ENCODE data around the gene ROS1.

The ROS1 gene

DNA sequence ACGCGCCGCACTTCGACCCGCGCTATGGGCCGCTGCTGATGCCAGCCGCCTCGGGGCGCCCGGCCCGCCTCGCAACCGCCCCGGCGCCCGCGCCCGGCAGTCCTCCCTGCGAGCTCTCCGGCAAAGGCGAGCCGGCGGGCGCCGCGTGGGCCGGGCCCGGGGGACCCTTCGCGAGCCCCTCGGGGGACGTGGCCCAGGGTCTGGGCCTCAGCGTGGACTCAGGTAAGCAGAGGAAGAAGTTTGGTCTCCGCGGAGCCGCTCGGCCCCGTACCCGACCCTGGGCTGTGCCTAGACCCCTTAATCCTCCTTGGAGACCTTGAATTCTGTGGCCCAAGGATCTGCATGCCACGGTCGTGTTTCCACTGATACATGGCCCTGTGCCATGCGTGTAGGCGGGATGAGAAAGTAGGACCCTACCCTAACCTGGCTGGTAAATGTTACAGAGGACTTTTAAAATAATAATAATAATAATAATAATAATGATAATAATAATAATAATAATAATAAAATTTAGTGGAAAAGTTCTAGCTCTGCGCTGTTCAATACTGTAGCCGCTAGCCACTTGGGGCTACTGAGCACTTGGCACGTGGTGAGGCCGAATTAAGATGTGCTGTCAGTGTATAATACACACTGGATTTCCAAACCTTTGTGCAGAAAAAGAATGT, 154.8 kb downstream of the ROS1 start:
- Histone ChIP-seq H3K9ac (ENCODE audit: low read depth, low read length) (no peak overlapping the region), H3K9me3 (ENCODE audit: control insufficient read depth, insufficient read depth, low read length) (no peaks in the 10 kb centered on the region), H3K27me3 (ENCODE audit: control insufficient read depth, insufficient read depth, low read length) (peaks cover 98% of the 10 kb centered on the region), H3K36me3 (ENCODE audit: control insufficient read depth, insufficient read depth, low read length) (no peaks in the 10 kb centered on the region), H3K4me1 (ENCODE audit: control insufficient read depth, insufficient read depth, low read length) (peaks cover 4% of the 10 kb centered on the region), H3K4me3 (ENCODE audit: low read depth, low read length) (peak overlapping the region; percentile 54)

DNA sequence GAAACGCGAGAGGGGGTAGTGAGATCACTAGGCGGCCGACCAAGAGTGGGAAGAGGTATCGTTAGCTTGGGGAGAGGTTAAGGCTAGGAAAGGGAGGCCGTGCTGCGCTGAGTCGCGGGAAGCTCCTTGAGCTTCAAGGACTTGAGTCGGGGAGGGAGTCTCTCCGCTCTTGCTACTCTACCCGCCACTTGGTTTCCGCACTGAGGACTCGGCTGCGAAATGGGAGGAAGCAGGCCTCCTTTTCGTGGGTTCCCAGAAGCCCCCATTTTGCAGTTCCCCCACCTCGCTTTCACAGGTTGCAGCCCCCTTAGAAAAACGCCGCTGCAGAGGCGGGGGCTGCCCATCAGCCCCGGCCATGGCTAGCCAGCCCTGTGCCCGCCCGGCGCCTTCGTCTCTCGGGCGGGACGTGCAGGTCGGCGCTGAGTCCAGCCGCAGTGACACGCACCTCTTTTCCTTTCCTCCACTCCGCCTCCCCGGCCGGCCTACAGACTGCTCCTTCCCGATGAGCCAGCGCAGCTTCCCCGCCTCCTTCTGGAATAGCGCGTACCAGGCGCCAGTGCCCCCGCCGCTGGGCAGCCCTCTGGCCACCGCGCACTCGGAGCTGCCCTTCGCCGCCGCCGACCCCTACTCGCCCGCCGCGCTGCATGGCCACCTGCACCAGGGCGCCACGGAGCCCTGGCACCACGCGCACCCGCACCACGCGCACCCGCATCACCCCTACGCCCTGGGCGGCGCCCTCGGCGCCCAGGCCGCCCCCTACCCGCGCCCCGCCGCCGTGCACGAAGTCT, 155.5 kb downstream of the ROS1 start:
- H3K4me3 ChIP-seq (ENCODE audit: low read depth, low read length): peak overlapping the region; percentile 54
- H3K27me3 ChIP-seq (ENCODE audit: control insufficient read depth, insufficient read depth, low read length): peaks cover 98% of the 10 kb centered on the region
- H3K9ac ChIP-seq (ENCODE audit: low read depth, low read length): no peak overlapping the region
- H3K4me1 ChIP-seq (ENCODE audit: control insufficient read depth, insufficient read depth, low read length): peaks cover 4% of the 10 kb centered on the region
- no peaks in the 10 kb centered on the region for H3K36me3 ChIP-seq (ENCODE audit: control insufficient read depth, insufficient read depth, low read length)
- H3K9me3 ChIP-seq (ENCODE audit: control insufficient read depth, insufficient read depth, low read length): no peaks in the 10 kb centered on the region

DNA sequence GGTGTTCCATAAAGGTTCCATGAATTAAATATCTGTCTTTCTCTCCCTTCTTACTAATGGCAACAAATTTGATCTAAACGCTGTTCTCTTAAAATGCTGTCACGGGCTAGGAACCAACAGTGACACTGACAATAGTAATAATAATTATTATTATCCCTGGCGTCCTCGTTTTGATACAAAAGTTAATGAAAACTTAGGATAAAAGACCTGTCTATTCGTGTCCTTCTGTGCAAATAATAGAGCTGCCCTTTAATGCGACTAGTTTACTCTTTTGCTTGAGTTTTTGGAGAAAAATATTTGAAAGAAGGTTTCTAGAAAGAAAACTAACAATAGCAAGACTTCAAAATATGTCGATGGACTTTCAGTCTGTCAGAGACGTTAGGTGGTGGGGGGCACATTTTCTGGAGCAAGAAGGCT, 156.1 kb downstream of the ROS1 start:
- peaks cover 4% of the 10 kb centered on the region for H3K4me1 ChIP-seq (ENCODE audit: control insufficient read depth, insufficient read depth, low read length)
- H3K9ac ChIP-seq (ENCODE audit: low read depth, low read length): no peak overlapping the region
- H3K9me3 ChIP-seq (ENCODE audit: control insufficient read depth, insufficient read depth, low read length): no peaks in the 10 kb centered on the region
- H3K36me3 ChIP-seq (ENCODE audit: control insufficient read depth, insufficient read depth, low read length): no peaks in the 10 kb centered on the region
- H3K27me3 ChIP-seq (ENCODE audit: control insufficient read depth, insufficient read depth, low read length): peaks cover 97% of the 10 kb centered on the region
- H3K4me3 ChIP-seq (ENCODE audit: low read depth, low read length): peak overlapping the region; percentile 54

DNA sequence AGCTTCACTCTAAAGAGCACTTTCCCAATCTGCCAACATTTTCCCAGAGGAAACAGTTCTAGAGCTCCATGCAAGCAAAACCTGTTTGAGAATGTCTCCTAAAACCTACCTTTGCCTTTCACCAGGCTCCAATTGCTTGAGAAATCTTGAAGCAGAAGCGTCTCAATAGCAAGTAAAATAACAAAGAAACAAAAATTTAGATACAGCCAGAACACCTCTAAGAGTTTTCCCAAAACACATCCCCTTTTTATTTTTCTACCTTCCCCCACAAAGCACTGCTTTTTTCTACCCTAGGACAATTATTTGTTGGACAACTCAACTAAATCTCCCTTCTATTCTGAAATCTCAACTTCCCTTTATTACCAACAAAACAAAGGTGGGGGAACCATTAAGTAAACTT, 156.8 kb downstream of the ROS1 start:
- H3K27me3 ChIP-seq (ENCODE audit: control insufficient read depth, insufficient read depth, low read length): peaks cover 97% of the 10 kb centered on the region
- H3K9me3 ChIP-seq (ENCODE audit: control insufficient read depth, insufficient read depth, low read length): no peaks in the 10 kb centered on the region

DNA sequence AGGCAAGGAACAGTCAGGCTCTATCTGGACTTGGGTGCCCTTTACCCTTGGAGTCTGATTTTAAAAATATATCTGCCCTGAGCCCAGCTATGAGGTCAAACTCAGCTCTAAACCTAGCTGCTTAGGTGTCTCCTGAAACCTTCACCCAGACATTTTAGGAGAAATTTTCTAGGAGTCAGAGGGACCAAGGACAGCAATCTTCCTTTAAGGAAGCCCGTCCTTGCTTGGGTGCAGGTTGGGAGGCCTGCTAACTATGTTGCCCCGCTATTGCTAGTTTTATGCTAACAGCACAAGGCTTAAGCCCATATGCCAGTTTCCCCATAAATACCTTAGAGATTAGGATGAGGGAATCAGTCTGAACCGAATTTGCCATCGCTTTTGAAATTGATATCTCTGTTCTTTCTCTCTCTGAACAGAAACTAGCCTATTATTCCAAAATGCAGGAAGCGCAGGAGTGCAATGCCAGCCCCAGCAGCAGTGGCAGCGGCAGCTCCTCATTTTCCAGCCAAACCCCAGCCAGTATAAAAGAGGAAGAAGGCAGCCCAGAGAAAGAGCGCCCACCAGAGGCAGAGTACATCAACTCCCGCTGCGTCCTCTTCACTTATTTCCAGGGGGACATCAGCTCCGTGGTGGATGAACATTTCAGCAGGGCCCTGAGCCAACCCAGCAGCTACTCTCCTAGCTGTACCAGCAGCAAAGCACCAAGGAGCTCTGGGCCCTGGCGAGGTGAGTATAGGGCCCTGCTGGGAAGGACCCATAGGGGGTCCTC, 157.8 kb downstream of the ROS1 start:
- Histone ChIP-seq H3K36me3 (ENCODE audit: control insufficient read depth, insufficient read depth, low read length) (no peaks in the 10 kb centered on the region), H3K9ac (ENCODE audit: low read depth, low read length) (no peak overlapping the region)

More for the DNA sequence above, 156.8 kb downstream of the ROS1 start:
- Histone ChIP-seq H3K4me3 (ENCODE audit: low read depth, low read length) (no peak overlapping the region), H3K4me1 (ENCODE audit: control insufficient read depth, insufficient read depth, low read length) (peaks cover 4% of the 10 kb centered on the region), H3K36me3 (ENCODE audit: control insufficient read depth, insufficient read depth, low read length) (no peaks in the 10 kb centered on the region), H3K9ac (ENCODE audit: low read depth, low read length) (no peak overlapping the region)

DNA sequence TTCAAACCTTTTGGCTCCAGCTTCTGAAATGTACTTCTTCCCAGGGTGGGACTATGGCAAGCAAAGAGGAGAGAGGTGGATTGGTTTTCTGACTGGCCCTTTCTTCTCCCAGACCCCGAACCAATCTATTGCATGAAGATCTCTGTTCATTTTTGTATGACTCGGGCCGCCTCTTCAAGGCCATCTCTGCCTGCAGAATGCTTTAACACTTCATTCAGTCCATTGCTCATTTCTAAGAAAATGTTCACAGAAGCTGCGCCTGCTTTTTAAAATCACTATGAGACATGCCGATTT, 158.7 kb downstream of the ROS1 start:
- H3K9me3 ChIP-seq (ENCODE audit: control insufficient read depth, insufficient read depth, low read length): no peaks in the 10 kb centered on the region
- H3K9ac ChIP-seq (ENCODE audit: low read depth, low read length): no peak overlapping the region
- peaks cover 97% of the 10 kb centered on the region for H3K27me3 ChIP-seq (ENCODE audit: control insufficient read depth, insufficient read depth, low read length)
- H3K4me3 ChIP-seq (ENCODE audit: low read depth, low read length): no peak overlapping the region
- peaks cover 4% of the 10 kb centered on the region for H3K4me1 ChIP-seq (ENCODE audit: control insufficient read depth, insufficient read depth, low read length)
- H3K36me3 ChIP-seq (ENCODE audit: control insufficient read depth, insufficient read depth, low read length): no peaks in the 10 kb centered on the region

More for the DNA sequence above, 157.8 kb downstream of the ROS1 start:
- no peaks in the 10 kb centered on the region for H3K9me3 ChIP-seq (ENCODE audit: control insufficient read depth, insufficient read depth, low read length)
- H3K4me1 ChIP-seq (ENCODE audit: control insufficient read depth, insufficient read depth, low read length): peaks cover 4% of the 10 kb centered on the region
- peaks cover 97% of the 10 kb centered on the region for H3K27me3 ChIP-seq (ENCODE audit: control insufficient read depth, insufficient read depth, low read length)
- no peak overlapping the region for H3K4me3 ChIP-seq (ENCODE audit: low read depth, low read length)

DNA sequence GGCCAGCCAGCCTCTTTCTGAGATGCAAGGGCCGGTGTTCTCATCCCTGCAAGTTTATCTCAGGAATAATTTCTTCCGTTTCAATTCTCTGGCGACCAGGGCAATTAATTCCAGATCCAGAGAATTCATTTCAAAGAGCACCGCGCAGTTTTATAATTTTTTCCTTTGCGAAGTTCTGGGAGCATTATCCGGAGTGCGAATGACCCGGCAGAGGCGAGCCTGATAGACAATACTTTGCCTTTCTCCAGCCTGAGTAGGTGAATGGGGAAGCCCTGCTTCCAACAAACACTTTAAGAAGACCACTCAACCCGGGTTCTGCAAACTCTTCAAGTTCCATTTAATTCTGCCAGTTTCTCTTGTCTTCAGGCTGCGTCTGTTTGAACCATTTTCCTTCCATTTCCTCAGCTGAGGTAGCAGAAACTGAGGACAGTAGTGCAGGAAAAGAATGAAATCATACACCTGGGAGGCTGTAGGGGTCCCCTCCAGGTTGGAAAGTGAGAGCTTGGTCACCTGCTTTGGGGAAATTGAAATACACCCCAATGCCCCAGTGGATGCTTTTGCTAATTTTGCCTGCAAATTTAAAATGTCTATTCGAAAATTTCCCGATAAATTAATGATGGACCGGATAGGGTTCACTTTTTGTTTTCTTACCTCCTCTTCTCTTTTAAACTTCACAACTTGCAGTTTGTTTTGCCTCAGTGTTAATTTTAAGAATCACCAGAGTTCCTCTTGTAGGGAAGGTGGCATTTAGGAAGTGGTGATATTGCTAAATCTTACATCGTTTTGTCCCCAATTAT, 159.3 kb downstream of the ROS1 start:
- Histone ChIP-seq H3K36me3 (ENCODE audit: control insufficient read depth, insufficient read depth, low read length) (no peaks in the 10 kb centered on the region), H3K27me3 (ENCODE audit: control insufficient read depth, insufficient read depth, low read length) (peaks cover 97% of the 10 kb centered on the region), H3K9me3 (ENCODE audit: control insufficient read depth, insufficient read depth, low read length) (no peaks in the 10 kb centered on the region), H3K4me1 (ENCODE audit: control insufficient read depth, insufficient read depth, low read length) (peaks cover 4% of the 10 kb centered on the region), H3K9ac (ENCODE audit: low read depth, low read length) (no peak overlapping the region), H3K4me3 (ENCODE audit: low read depth, low read length) (peak overlapping the region; percentile 55)

DNA sequence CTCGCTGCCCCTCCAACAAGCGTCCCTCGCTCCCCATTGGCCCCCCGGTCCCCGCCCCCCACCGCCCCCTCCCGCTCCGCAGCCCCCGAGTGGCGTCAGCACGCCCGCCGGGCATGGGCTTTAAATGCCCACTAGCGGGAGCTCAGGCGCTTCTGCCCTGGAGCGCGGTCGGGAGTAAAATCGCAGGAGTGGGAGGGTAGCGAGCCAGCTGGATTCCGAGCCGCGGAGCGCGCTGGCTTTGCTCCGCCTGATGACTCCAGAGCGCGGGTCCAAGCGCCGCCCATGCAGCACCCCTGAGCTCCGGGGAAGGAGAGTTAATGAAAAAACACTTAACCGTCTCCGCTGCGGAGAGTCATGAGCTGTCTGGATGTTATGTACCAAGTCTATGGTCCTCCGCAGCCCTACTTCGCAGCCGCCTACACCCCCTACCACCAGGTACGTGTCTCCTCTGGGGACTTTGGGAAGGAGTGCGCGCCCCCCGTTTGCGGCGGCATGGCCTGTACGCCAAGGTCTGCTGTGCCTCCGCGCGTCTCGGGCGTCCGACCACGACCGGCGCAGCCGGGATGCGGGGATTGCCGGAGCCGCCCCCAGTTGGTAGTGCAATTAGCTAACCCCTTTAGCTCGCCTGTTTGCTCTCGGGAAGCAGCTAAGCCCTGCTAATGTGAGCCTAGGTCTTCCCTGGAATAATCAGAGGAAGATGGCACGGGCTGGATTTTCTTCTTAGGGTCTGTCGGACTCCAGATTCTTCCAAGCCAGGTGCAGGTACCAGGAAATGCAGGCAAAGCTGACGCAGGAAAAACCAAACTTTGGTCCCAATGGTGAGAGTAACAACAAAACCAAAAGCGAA, 160.1 kb downstream of the ROS1 start, which contains the start of gene VGLL2:
Gene VGLL2, plus strand, starts transcription at position 149 of the 847 bp plus-strand sequence. Its CDS starts 206 bp downstream, at position 355.
- peaks cover 98% of the 10 kb centered on the region for H3K27me3 ChIP-seq (ENCODE audit: control insufficient read depth, insufficient read depth, low read length)
- peak within 1 kb of the TSS; percentile 55 for H3K4me3 ChIP-seq (ENCODE audit: low read depth, low read length)
- H3K9me3 ChIP-seq (ENCODE audit: control insufficient read depth, insufficient read depth, low read length): no peaks in the 10 kb centered on the region
- peaks cover 4% of the 10 kb centered on the region for H3K4me1 ChIP-seq (ENCODE audit: control insufficient read depth, insufficient read depth, low read length)
- no peaks in the 10 kb centered on the region for H3K36me3 ChIP-seq (ENCODE audit: control insufficient read depth, insufficient read depth, low read length)
- no peak within 1 kb of the TSS for H3K9ac ChIP-seq (ENCODE audit: low read depth, low read length)

DNA sequence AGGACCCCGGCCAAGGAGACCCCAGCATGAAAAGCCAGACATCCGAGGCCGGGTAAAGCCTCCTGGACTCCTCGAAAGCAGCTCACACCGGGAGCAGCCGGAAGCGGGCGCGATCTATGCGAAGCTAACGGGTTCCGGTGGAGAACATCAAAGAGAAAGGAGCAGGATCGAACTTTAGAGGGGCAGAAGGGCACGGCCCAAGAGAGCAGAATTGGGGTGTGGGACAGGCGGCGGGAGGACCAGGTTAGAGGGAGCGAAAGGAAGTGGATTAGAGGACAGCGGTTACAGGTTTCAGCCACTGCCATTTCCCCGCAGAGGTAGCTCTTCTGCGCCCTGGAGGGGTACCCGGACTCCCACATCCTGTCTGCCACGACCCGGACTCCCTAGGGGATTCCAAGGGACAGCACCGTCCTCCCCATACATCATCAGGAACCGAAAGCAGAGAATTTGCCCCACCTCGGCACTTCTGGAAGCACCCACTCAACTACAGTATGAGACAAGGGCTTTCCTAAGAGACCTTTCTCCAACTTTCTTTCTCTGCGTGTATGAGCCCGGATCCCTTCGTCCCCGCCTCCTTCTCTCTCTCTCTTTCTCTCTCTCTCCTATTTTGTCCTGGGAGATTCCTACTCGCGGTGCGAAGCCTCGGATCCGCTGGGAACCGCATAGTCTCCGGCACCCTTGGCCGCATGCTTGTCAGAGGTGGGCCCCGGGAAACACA, 160.9 kb downstream of the ROS1 start:
- peaks cover 97% of the 10 kb centered on the region for H3K27me3 ChIP-seq (ENCODE audit: control insufficient read depth, insufficient read depth, low read length)
- H3K4me1 ChIP-seq (ENCODE audit: control insufficient read depth, insufficient read depth, low read length): peaks cover 4% of the 10 kb centered on the region
- H3K36me3 ChIP-seq (ENCODE audit: control insufficient read depth, insufficient read depth, low read length): no peaks in the 10 kb centered on the region
- H3K9ac ChIP-seq (ENCODE audit: low read depth, low read length): no peak overlapping the region
- peak overlapping the region; percentile 48 for H3K4me3 ChIP-seq (ENCODE audit: low read depth, low read length)
- no peaks in the 10 kb centered on the region for H3K9me3 ChIP-seq (ENCODE audit: control insufficient read depth, insufficient read depth, low read length)

DNA sequence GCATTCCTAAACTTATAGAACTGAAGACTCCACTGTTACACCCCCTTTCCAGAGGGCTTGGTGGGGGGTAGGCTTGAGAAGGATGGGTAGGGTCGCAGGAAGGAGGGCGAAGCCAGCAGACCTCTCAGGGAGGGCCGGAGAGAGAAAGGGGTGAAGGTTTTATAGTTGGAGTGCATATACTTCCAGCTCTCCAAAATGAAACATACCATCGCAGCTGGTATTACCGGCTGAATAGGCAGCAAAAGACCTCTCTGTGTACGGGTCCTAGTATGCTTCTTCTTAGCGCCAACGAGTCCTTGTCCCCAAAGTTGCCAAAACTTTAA, 161.4 kb downstream of the ROS1 start:
- H3K4me3 ChIP-seq (ENCODE audit: low read depth, low read length): peak overlapping the region; percentile 48
- H3K36me3 ChIP-seq (ENCODE audit: control insufficient read depth, insufficient read depth, low read length): no peaks in the 10 kb centered on the region
- H3K27me3 ChIP-seq (ENCODE audit: control insufficient read depth, insufficient read depth, low read length): peaks cover 97% of the 10 kb centered on the region
- H3K9ac ChIP-seq (ENCODE audit: low read depth, low read length): no peak overlapping the region
- H3K9me3 ChIP-seq (ENCODE audit: control insufficient read depth, insufficient read depth, low read length): no peaks in the 10 kb centered on the region
- peaks cover 4% of the 10 kb centered on the region for H3K4me1 ChIP-seq (ENCODE audit: control insufficient read depth, insufficient read depth, low read length)

All from iPS-15b (cell line).